Fibroblast of the conjunctiva (primary cell): ENCODE results near the gene LRP2.
"Not testable (repeated sequence)": the region's sequence is repeated elsewhere in the genome, so short reads cannot be mapped to it uniquely, and the experiment has no call there.

Source experiments
- DNase-seq: peaks from one replicate; pipeline ENCODE4 v3.0.0-alpha.2; 2010; ENCODE audit warnings: low read depth

Gene LRP2

GRCh38 chr2:169362118-169362893, at the start of gene LRP2:
Gene LRP2, minus strand, starts transcription at chr2:169362534. Its CDS starts 135 bp downstream, at chr2:169362399.
- DNase-seq = no peak

GRCh38 chr2:169406891-169407290, 44.6 kb upstream of the LRP2 start:
- DNase-seq = no peak

- not testable (repeated sequence) for DNase-seq
Measured at GRCh38 chr2:169399491-169399890, 37.2 kb upstream of the LRP2 start.

- no peak for DNase-seq
Measured at GRCh38 chr2:169397697-169398096, 35.4 kb upstream of the LRP2 start.

- DNase-seq = no peak
Measured at GRCh38 chr2:169395821-169396374, 33.6 kb upstream of the LRP2 start.

- no peak for DNase-seq
Measured at GRCh38 chr2:169393068-169393590, 30.8 kb upstream of the LRP2 start.

GRCh38 chr2:169391236-169391635, 28.9 kb upstream of the LRP2 start:
- DNase-seq = no peak

- no peak for DNase-seq
Measured at GRCh38 chr2:169388161-169388560, 25.8 kb upstream of the LRP2 start.

- DNase-seq = no peak
Measured at GRCh38 chr2:169386722-169387121, 24.4 kb upstream of the LRP2 start.

GRCh38 chr2:169384816-169385215, 22.5 kb upstream of the LRP2 start:
- no peak for DNase-seq

- DNase-seq = no peak
Measured at GRCh38 chr2:169372561-169372960, 10.2 kb upstream of the LRP2 start.

GRCh38 chr2:169366066-169366465, 3.7 kb upstream of the LRP2 start:
- DNase-seq = no peak

GRCh38 chr2:169365029-169365480, 2.7 kb upstream of the LRP2 start:
- DNase-seq = no peak

GRCh38 chr2:169363560-169364150, 1.3 kb upstream of the LRP2 start:
- no peak for DNase-seq

GRCh38 chr2:169362894-169363559, 693 bp upstream of the LRP2 start:
- no peak for DNase-seq

- no peak for DNase-seq
Measured at GRCh38 chr2:169361706-169362117, 622 bp downstream of the LRP2 start.

GRCh38 chr2:169360984-169361705, 1.2 kb downstream of the LRP2 start:
- DNase-seq = no peak

- DNase-seq = no peak
Measured at GRCh38 chr2:169358016-169358415, 4.3 kb downstream of the LRP2 start.

GRCh38 chr2:169354244-169354643, 8.1 kb downstream of the LRP2 start:
- DNase-seq = no peak

- no peak for DNase-seq
Measured at GRCh38 chr2:169351725-169352124, 10.6 kb downstream of the LRP2 start.

- no peak for DNase-seq
Measured at GRCh38 chr2:169349535-169349934, 12.8 kb downstream of the LRP2 start.
